Activated naive CD8-positive, alpha-beta T cell treated with anti-CD3 and anti-CD28 coated beads, Interleukin-2, amount 10 ng/mL, durations not matched to agents 7 days and 5 days (primary cell): ENCODE measurements around the gene MYO19. TPM values are rescaled to one million over a fixed set of nuclear protein-coding genes. Genes with fewer than 3 reads are reported as not detected.

Source experiments
- ATAC-seq: fragments of 150-1000 bp; cut with Tn5 transposase; one replicate; pipeline ENCODE4 v1.10.0; 2021; ENCODE audit warnings: low read depth, moderate library complexity
- POLR2A ChIA-PET: fragments of 350-600 bp; sonication (Branson Sonifier 250); formaldehyde crosslinking; loops from one replicate; lab custom pipeline; 2021; ENCODE audit warnings: antibody characterized with exemption; lab: Charles Lee
- DNase-seq: peaks from one replicate; pipeline ENCODE4 v3.0.0; 2021
- H3K27ac Mint-ChIP-seq: one replicate; pipeline ENCODE4 v1.8.0; 2022; ENCODE audit warnings: mild to moderate bottlenecking, mixed read lengths
- H3K27me3 Mint-ChIP-seq: one replicate; pipeline ENCODE4 v1.8.0; 2022; ENCODE audit warnings: mild to moderate bottlenecking, moderate library complexity, mixed read lengths
- H3K36me3 Mint-ChIP-seq: one replicate; pipeline ENCODE4 v1.8.0; 2021; ENCODE audit warnings: mild to moderate bottlenecking, mixed read lengths
- H3K4me1 Mint-ChIP-seq: one replicate; pipeline ENCODE4 v1.8.0; 2021; ENCODE audit warnings: mixed read lengths
- H3K4me3 Mint-ChIP-seq: one replicate; pipeline ENCODE4 v1.8.0; 2022; ENCODE audit warnings: mild to moderate bottlenecking, moderate library complexity, mixed read lengths
- H3K9me3 Mint-ChIP-seq: one replicate; pipeline ENCODE4 v1.8.0; 2021; ENCODE audit warnings: mixed read lengths
- total RNA-seq, 2 experiments: library from RNA; stranded (reverse); gene quantifications; one replicate each; pipeline ENCODE4 v1.2.3, GENCODE V29; 2021

MYO19 gene, protein sequence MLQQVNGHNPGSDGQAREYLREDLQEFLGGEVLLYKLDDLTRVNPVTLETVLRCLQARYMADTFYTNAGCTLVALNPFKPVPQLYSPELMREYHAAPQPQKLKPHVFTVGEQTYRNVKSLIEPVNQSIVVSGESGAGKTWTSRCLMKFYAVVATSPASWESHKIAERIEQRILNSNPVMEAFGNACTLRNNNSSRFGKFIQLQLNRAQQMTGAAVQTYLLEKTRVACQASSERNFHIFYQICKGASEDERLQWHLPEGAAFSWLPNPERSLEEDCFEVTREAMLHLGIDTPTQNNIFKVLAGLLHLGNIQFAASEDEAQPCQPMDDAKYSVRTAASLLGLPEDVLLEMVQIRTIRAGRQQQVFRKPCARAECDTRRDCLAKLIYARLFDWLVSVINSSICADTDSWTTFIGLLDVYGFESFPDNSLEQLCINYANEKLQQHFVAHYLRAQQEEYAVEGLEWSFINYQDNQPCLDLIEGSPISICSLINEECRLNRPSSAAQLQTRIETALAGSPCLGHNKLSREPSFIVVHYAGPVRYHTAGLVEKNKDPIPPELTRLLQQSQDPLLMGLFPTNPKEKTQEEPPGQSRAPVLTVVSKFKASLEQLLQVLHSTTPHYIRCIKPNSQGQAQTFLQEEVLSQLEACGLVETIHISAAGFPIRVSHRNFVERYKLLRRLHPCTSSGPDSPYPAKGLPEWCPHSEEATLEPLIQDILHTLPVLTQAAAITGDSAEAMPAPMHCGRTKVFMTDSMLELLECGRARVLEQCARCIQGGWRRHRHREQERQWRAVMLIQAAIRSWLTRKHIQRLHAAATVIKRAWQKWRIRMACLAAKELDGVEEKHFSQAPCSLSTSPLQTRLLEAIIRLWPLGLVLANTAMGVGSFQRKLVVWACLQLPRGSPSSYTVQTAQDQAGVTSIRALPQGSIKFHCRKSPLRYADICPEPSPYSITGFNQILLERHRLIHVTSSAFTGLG
- total RNA-seq, result 100 to 1,000 TPM; 113 to 117 TPM

DNA sequence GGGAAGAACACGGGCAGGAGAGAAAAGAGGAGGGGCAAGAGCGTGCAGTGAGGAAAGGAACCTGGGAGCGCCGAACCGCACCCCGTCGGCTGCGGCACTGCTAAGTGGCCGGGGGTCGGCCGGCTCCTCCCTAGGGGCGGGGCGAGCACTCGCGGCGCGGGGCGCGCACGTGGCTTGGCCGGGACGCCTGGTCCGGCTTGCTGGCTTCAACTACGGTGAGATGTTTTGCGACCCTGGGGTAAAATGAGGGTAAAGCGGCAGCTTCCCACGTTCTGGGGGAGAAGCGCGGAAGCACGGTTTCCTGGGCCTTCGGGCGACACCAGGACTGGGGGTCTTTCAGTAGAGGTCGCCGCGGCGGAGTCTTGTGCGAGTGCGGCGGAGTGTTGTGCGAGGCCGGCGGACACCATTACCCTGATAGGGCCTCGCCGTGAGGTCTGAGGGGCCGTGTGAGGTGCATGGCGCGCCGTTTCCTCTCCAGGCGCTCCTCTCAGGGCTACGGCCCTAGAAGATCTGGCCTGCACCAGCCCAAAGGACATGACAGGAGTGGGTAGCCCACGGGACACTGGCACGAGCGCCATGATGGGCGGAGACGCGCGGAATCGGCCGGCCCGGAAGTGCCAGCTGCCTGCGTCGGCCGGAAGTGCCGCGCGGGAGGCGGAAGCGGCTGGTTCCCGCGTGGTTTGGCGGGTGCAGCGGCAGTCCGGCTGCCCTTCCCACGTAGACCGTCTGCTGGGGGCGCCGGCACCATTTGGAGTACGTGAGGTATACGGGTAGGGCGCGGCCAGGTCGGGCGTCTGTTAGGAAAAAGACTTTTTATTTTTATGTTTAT lies at the start of gene MYO19, which contains the start of gene PIGW:
Gene MYO19 (minus strand): TSS at position 29 of the 829 bp plus-strand sequence. CDS start 2,330 bp downstream, outside the sequence.
Gene PIGW (plus strand): TSS at position 148 of the 829 bp plus-strand sequence. CDS start 2,115 bp downstream, outside the sequence.
- DNase-seq (peak; percentile 92), ATAC-seq (peak; percentile 79)
- H3K36me3 Mint-ChIP-seq, result peaks cover 22% of the 10 kb centered on the region
- H3K9me3 Mint-ChIP-seq, result peaks cover 1% of the 10 kb centered on the region
- peak within 1 kb of the TSS; percentile 91 for H3K4me3 Mint-ChIP-seq
- H3K27ac Mint-ChIP-seq, result peak within 1 kb of the TSS; percentile 96
- POLR2A ChIA-PET, result interaction anchor here (1.0 to 4.8 kb wide), 6 partner anchors 10 to 414 kb away, joined by 3 to 122 read pairs (median 5); partner anchors contain the start of genes AATF, GGNBP2 and MRM1
- no peaks in the 10 kb centered on the region for H3K27me3 Mint-ChIP-seq
- peaks cover 30% of the 10 kb centered on the region for H3K4me1 Mint-ChIP-seq

DNA sequence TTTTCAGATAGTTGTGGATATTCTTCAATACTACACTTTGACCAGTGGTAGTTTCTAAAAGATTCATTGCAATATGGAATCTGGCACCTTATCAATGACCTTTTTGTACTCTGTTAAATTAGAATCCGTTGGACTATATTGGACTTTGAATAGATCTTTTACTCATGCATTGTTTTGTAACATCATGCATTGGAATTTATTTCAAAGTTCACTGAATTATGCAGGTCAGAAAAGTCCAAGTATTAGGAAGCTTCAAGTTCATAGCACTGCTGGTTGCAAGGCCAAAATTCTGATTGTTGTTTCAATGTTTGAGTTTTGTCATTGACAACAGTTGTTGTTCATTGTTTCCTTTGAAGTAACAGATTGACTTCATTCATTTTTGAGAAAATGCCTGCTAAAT lies 49.1 kb upstream of the MYO19 start:
- DNase-seq (no peak), ATAC-seq (no peak)
- peaks cover 4% of the 10 kb centered on the region for H3K4me1 Mint-ChIP-seq
- H3K36me3 Mint-ChIP-seq, result peaks cover 28% of the 10 kb centered on the region
- POLR2A ChIA-PET, result no interaction called here
- H3K9me3 Mint-ChIP-seq, result no peaks in the 10 kb centered on the region
- no peak overlapping the region for H3K4me3 Mint-ChIP-seq
- H3K27ac Mint-ChIP-seq, result no peak overlapping the region
- no peaks in the 10 kb centered on the region for H3K27me3 Mint-ChIP-seq

- Mint-ChIP-seq H3K36me3 (peaks cover 25% of the 10 kb centered on the region), H3K4me1 (peaks cover 9% of the 10 kb centered on the region), H3K27me3 (no peaks in the 10 kb centered on the region), H3K27ac (no peak overlapping the region), H3K9me3 (no peaks in the 10 kb centered on the region), H3K4me3 (no peak overlapping the region)
- POLR2A ChIA-PET, result no interaction called here
- ATAC-seq (no peak), DNase-seq (no peak)
Measured at GRCh38 chr17:36578671-36579070, 44.0 kb upstream of the MYO19 start.

- ATAC-seq (no peak), DNase-seq (no peak)
- peaks cover 11% of the 10 kb centered on the region for H3K4me1 Mint-ChIP-seq
- POLR2A ChIA-PET, result no interaction called here
- no peak overlapping the region for H3K4me3 Mint-ChIP-seq
- no peak overlapping the region for H3K27ac Mint-ChIP-seq
- no peaks in the 10 kb centered on the region for H3K27me3 Mint-ChIP-seq
- no peaks in the 10 kb centered on the region for H3K9me3 Mint-ChIP-seq
- peaks cover 34% of the 10 kb centered on the region for H3K36me3 Mint-ChIP-seq
Measured at GRCh38 chr17:36576793-36577192, 42.1 kb upstream of the MYO19 start.

- Mint-ChIP-seq H3K4me3 (no peak overlapping the region), H3K36me3 (peaks cover 29% of the 10 kb centered on the region), H3K27me3 (no peaks in the 10 kb centered on the region), H3K4me1 (peaks cover 9% of the 10 kb centered on the region), H3K9me3 (no peaks in the 10 kb centered on the region), H3K27ac (no peak overlapping the region)
- ATAC-seq (no peak), DNase-seq (no peak)
- POLR2A ChIA-PET, result interaction anchor here (1.0 kb wide), 1 partner anchor 29 kb away, joined by 3 read pairs; no protein-coding TSS in a partner anchor
Measured at GRCh38 chr17:36575028-36575427, 40.4 kb upstream of the MYO19 start.

- Mint-ChIP-seq H3K4me3 (no peak overlapping the region), H3K4me1 (peaks cover 11% of the 10 kb centered on the region), H3K36me3 (peaks cover 32% of the 10 kb centered on the region), H3K27me3 (no peaks in the 10 kb centered on the region), H3K9me3 (no peaks in the 10 kb centered on the region), H3K27ac (no peak overlapping the region)
- POLR2A ChIA-PET, result interaction anchor here (1.0 kb wide), 1 partner anchor 35 kb away, joined by 4 read pairs; the partner anchor contains the start of gene MRM1
- DNase-seq (no peak), ATAC-seq (no peak)
Measured at GRCh38 chr17:36566081-36566480, 31.4 kb upstream of the MYO19 start.

GRCh38 chr17:36553459-36553858 lies 18.8 kb upstream of the MYO19 start:
- ATAC-seq (no peak), DNase-seq (no peak)
- no peaks in the 10 kb centered on the region for H3K9me3 Mint-ChIP-seq
- H3K27me3 Mint-ChIP-seq, result no peaks in the 10 kb centered on the region
- peaks cover 45% of the 10 kb centered on the region for H3K4me1 Mint-ChIP-seq
- peak overlapping the region; percentile 31 for H3K27ac Mint-ChIP-seq
- POLR2A ChIA-PET, result interaction anchor here (1.0 kb wide), 1 partner anchor 10 kb away, joined by 3 read pairs; no protein-coding TSS in a partner anchor
- H3K36me3 Mint-ChIP-seq, result peaks cover 46% of the 10 kb centered on the region
- H3K4me3 Mint-ChIP-seq, result peak overlapping the region; percentile 34

DNA sequence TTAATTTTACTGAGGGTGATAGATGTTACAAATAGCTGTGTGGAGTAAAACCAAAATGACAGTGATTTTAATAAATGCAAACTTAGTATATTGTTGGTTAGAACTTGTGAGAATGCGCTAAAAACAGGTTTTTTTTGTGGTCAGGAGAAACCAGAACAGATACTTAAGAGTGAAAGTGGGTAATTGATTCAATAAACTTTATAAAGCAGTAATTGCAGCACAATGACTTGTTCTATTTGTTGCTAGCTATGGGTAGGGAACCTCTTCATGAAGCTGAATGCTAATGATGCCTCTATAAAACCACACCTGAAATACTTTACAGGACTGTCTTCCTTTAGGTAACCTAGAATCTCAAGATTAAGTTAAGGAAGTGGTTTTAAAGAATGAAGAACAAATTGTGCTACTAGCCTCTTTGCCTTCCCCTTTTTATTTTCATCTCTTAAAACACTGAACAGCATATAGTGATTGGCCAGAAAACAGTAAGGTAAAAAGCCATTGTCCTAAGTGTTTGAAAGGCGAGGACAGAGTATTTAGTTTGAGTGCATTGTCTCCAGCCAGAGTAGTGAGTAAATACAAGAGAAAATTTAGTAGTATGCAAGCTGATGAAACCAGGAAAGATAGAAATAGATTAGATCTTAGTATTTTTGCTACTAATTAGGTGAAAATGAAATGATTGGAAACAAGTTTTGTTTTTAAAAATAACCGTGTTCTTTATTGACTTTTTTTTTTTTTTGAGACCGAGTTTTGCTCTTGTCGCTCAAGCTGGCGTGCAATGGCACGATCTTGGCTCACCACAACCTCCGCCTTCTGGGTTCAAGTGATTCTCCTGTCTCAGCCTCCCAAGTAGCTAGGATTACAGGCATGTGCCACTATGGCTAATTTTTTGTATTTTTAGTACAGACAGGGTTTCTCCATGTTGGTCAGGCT lies 16.1 kb upstream of the MYO19 start:
- Mint-ChIP-seq H3K4me3 (peak overlapping the region; percentile 70), H3K9me3 (no peaks in the 10 kb centered on the region), H3K4me1 (peaks cover 49% of the 10 kb centered on the region), H3K36me3 (peaks cover 37% of the 10 kb centered on the region), H3K27ac (peak overlapping the region; percentile 74), H3K27me3 (no peaks in the 10 kb centered on the region)
- ATAC-seq, result peak; percentile 20
- DNase-seq, result no peak
- POLR2A ChIA-PET, result interaction anchor here (0.7 to 1.3 kb wide), 4 partner anchors 14 to 1059 kb away, joined by 3 to 7 read pairs (median 4); partner anchors contain the start of genes MYO19, PIGW and SYNRG

DNA sequence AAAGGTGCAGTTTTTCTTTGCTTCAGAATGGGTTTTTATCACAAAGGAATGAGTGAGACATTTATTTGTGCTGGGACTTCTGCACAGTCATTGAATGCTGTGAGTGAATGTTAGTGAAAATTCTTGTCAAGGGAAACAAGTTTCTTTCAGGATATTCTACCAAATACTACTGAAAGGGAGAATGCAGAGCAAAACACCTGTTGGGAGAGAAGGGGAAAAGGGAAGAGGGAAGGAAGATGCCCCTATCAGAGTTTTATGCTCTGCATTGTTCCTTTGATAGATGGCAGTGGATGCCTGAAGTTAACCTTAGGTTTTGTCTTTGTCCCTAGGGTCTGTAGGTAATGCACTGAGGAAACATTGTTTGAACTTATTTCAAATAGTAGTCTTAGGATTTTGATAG lies 13.1 kb upstream of the MYO19 start:
- Mint-ChIP-seq H3K36me3 (peaks cover 28% of the 10 kb centered on the region), H3K9me3 (no peaks in the 10 kb centered on the region), H3K4me3 (peak overlapping the region; percentile 98), H3K27me3 (no peaks in the 10 kb centered on the region), H3K4me1 (peaks cover 43% of the 10 kb centered on the region), H3K27ac (peak overlapping the region; percentile 90)
- no peak for ATAC-seq
- DNase-seq, result no peak
- POLR2A ChIA-PET, result interaction anchor here (4.8 to 6.3 kb wide), 2 partner anchors 12 to 54 kb away, joined by 52 to 122 read pairs; partner anchors contain the start of genes MRM1, MYO19 and PIGW

- DNase-seq (no peak), ATAC-seq (no peak)
- H3K27me3 Mint-ChIP-seq, result no peaks in the 10 kb centered on the region
- H3K9me3 Mint-ChIP-seq, result no peaks in the 10 kb centered on the region
- peak overlapping the region; percentile 90 for H3K27ac Mint-ChIP-seq
- POLR2A ChIA-PET, result interaction anchor here (1.0 to 6.3 kb wide), 9 partner anchors 11 to 1304 kb away, joined by 3 to 122 read pairs (median 5); partner anchors contain the start of genes DHRS11, MRM1, MYO19 and PIGW
- H3K4me1 Mint-ChIP-seq, result peaks cover 36% of the 10 kb centered on the region
- H3K36me3 Mint-ChIP-seq, result peaks cover 25% of the 10 kb centered on the region
- peak overlapping the region; percentile 98 for H3K4me3 Mint-ChIP-seq
Measured at GRCh38 chr17:36546418-36547093, 11.9 kb upstream of the MYO19 start.
